Tibial nerve (tissue), 4 donors: Measurements from ENCODE around the gene APOA1. TPM values are rescaled to one million over a fixed set of nuclear protein-coding genes. Genes with fewer than 3 reads are reported as not detected.

Experiments used
- DNase-seq, 2 donors: peaks; one replicate each; pipeline ENCODE4 v3.0.0-alpha.2; 2019; ENCODE audit warnings: low spot score in 2 of 2
- H3K27ac ChIP-seq, 4 donors: fragments of 200-600 bp; sonication (generic) in 3 of 4; one replicate each; pipeline ENCODE4 v1.5.1; 2017 to 2019; ENCODE audit warnings: mild to moderate bottlenecking in 1 of 4
- H3K27me3 ChIP-seq, 2 donors: fragments of 200-600 bp; sonication (generic) in 1 of 2; one replicate each; pipeline versions ENCODE4 v1.5.1 to v1.6.0; 2017 to 2019
- H3K36me3 ChIP-seq, 3 donors: fragments of 200-600 bp; sonication (generic); one replicate each; pipeline ENCODE4 v1.5.1; 2018 to 2019
- H3K4me1 ChIP-seq, 4 donors: fragments of 200-600 bp; sonication (generic) in 3 of 4; one replicate each; pipeline ENCODE4 v1.5.1; 2017 to 2019
- H3K4me3 ChIP-seq, 4 donors: fragments of 200-600 bp; sonication (generic) in 3 of 4; one replicate each; pipeline ENCODE4 v1.5.1; 2017 to 2019; ENCODE audit warnings: mild to moderate bottlenecking in 1 of 4, moderate library complexity in 1 of 4
- H3K9me3 ChIP-seq, 4 donors: fragments of 200-600 bp; sonication (generic) in 3 of 4; one replicate each; pipeline ENCODE4 v1.5.1; 2017 to 2019
- CTCF ChIP-seq, 5 experiments: fragments of 200-600 bp in 3 of 5; fragments of 450-650 bp in 2 of 5; sonication (generic) in 3 of 5; IDR thresholded peaks; one replicate each; pipeline ENCODE4 v1.5.1; 2016 to 2019; ENCODE audit warnings: antibody characterized with exemption in 5 of 5, mild to moderate bottlenecking in 3 of 5, moderate library complexity in 2 of 5
- EP300 ChIP-seq, 2 donors: sonication (generic); formaldehyde crosslinking; IDR thresholded peaks; one replicate each; pipeline ENCODE4 v1.6.1; 2017; ENCODE audit warnings: antibody characterized with exemption in 2 of 2, mild to moderate bottlenecking in 1 of 2
- POLR2A ChIP-seq, 2 donors: fragments of 450-650 bp; IDR thresholded peaks; one replicate each; pipeline ENCODE4 v1.6.1; 2017; ENCODE audit warnings: antibody characterized with exemption in 2 of 2, mild to moderate bottlenecking in 2 of 2, moderate library complexity in 2 of 2
- WGBS, 2 donors: methylation state at CpG; one replicate each; pipeline ENCODE4 v1.1.5; 2018; 5-methylcytosine and 5-hydroxymethylcytosine counted together
- total RNA-seq, 4 donors: library from RNA; depleted of rRNA; stranded (reverse); fragments of >200 nt; gene quantifications; one replicate each; pipeline ENCODE4 v1.1.0, GENCODE V29; 2016

APOA1 gene
- total RNA-seq, 4 donors from 2014 or later: 4.1 to 8.4 (median 6.5) TPM

DNA sequence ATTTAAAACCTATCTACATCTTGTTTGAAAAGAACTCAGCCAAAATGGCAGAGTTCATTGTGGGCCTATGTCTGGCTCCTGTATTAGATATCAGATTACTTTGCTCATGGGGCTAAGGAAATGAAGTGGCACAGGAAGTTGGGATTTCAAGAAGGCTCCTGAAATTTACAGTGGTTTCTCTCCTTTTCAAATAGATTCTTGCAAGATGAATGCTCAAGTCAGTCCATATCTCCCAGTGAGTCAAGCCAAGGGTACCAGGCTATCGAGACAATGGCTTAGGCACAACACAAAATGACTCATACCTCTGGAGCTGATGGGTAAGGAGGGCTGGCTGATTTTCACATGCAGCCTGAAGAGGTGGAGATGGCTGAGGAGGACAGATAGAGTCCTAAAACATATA lies 24.1 kb upstream of the APOA1 start:
- 88 to 92% methylated on average over 1 of the region's 1 CpG for WGBS, 2 donors
- Histone ChIP-seq H3K27me3 (no peaks in the 10 kb centered on the region), H3K27ac (no peak overlapping the region), H3K36me3 (peaks cover 0 to 99% (median 27%) of the 10 kb centered on the region in 3 donors), H3K9me3 (no peaks in the 10 kb centered on the region), H3K4me1 (no peaks in the 10 kb centered on the region), H3K4me3 (no peak overlapping the region)
- no peak for DNase-seq
- TF ChIP-seq EP300 (IDR thresholded peaks at IDR 0.05) (no peak), POLR2A (IDR thresholded peaks at IDR 0.05) (no peak), CTCF (IDR thresholded peaks at IDR 0.05) (no peak)

GRCh38 chr11:116860303-116860702 lies 22.9 kb upstream of the APOA1 start:
- H3K4me1 ChIP-seq: no peaks in the 10 kb centered on the region
- H3K36me3 ChIP-seq: peaks cover 0 to 97% (median 21%) of the 10 kb centered on the region in 3 donors
- no peaks in the 10 kb centered on the region for H3K9me3 ChIP-seq
- no peak for TF ChIP-seq POLR2A (IDR thresholded peaks at IDR 0.05)
- TF ChIP-seq CTCF (IDR thresholded peaks at IDR 0.05): no peak
- no peak for TF ChIP-seq EP300 (IDR thresholded peaks at IDR 0.05)
- no peak overlapping the region for H3K4me3 ChIP-seq
- H3K27me3 ChIP-seq: no peaks in the 10 kb centered on the region
- H3K27ac ChIP-seq: no peak overlapping the region
- 91 to 94% methylated on average over 6 of the region's 6 CpGs for WGBS, 2 donors
- no peak for DNase-seq

GRCh38 chr11:116859175-116859574 lies 21.8 kb upstream of the APOA1 start:
- no peak for DNase-seq
- no peak overlapping the region for H3K27ac ChIP-seq
- H3K36me3 ChIP-seq: peaks cover 0 to 98% (median 16%) of the 10 kb centered on the region in 3 donors
- H3K27me3 ChIP-seq: no peaks in the 10 kb centered on the region
- H3K4me1 ChIP-seq: peaks cover 0 to 4% (median under 1%) of the 10 kb centered on the region in 4 donors
- H3K9me3 ChIP-seq: no peaks in the 10 kb centered on the region
- TF ChIP-seq EP300 (IDR thresholded peaks at IDR 0.05) (no peak), CTCF (IDR thresholded peaks at IDR 0.05) (no peak), POLR2A (IDR thresholded peaks at IDR 0.05) (no peak)
- 92 to 95% methylated on average over 8 of the region's 8 CpGs for WGBS, 2 donors
- no peak overlapping the region for H3K4me3 ChIP-seq

DNA sequence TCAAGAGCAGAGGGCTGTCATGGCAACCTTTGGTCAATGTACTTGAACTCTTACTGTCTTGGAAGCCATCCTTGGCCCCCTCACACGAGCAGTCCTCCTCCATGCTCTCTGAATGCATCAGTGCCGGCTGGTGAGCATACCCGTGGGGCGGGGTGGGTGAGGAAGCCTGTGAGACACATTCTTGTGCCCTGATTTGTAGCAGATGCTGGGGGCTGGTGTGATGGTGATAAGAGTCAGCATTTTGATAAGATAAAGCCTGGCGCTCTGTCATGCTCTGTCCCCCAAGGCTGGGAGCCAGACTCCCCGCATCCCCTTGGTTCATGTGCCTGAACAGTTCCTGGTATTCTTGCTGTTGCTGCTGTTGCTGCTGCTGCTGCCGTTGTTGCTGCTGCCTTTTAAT lies 20.5 kb upstream of the APOA1 start:
- TF ChIP-seq CTCF (IDR thresholded peaks at IDR 0.05): no peak
- no peak for TF ChIP-seq POLR2A (IDR thresholded peaks at IDR 0.05)
- TF ChIP-seq EP300 (IDR thresholded peaks at IDR 0.05): no peak
- Histone ChIP-seq H3K27me3 (no peaks in the 10 kb centered on the region), H3K27ac (no peak overlapping the region), H3K4me1 (peaks cover 0 to 17% (median 10%) of the 10 kb centered on the region in 4 donors), H3K4me3 (no peak overlapping the region), H3K9me3 (no peaks in the 10 kb centered on the region), H3K36me3 (peaks cover 0 to 96% (median 16%) of the 10 kb centered on the region in 3 donors)
- 88 to 92% methylated on average over 6 to 7 of the region's 7 CpGs for WGBS, 2 donors
- DNase-seq: no peak

GRCh38 chr11:116857316-116857715 lies 19.9 kb upstream of the APOA1 start:
- H3K4me1 ChIP-seq: peaks cover 0 to 23% (median 16%) of the 10 kb centered on the region in 4 donors
- no peaks in the 10 kb centered on the region for H3K9me3 ChIP-seq
- H3K4me3 ChIP-seq: no peak overlapping the region
- no peak for DNase-seq
- WGBS, 2 donors: 86 to 93% methylated on average over 2 of the region's 2 CpGs
- TF ChIP-seq POLR2A (IDR thresholded peaks at IDR 0.05): no peak
- no peak for TF ChIP-seq EP300 (IDR thresholded peaks at IDR 0.05)
- TF ChIP-seq CTCF (IDR thresholded peaks at IDR 0.05): no peak
- no peak overlapping the region for H3K27ac ChIP-seq
- H3K36me3 ChIP-seq: peaks cover 0 to 90% (median 12%) of the 10 kb centered on the region in 3 donors
- H3K27me3 ChIP-seq: no peaks in the 10 kb centered on the region
